Fibroblast of skin of scalp (primary cell): ENCODE data around the gene DOLPP1.
"Not testable (repeated sequence)": the region's sequence is repeated elsewhere in the genome, so short reads cannot be mapped to it uniquely, and the experiment has no call there.

Experiments used
- DNase-seq: peaks from one replicate; pipeline ENCODE4 v3.0.0-alpha.2; 2013

Gene DOLPP1

DNA sequence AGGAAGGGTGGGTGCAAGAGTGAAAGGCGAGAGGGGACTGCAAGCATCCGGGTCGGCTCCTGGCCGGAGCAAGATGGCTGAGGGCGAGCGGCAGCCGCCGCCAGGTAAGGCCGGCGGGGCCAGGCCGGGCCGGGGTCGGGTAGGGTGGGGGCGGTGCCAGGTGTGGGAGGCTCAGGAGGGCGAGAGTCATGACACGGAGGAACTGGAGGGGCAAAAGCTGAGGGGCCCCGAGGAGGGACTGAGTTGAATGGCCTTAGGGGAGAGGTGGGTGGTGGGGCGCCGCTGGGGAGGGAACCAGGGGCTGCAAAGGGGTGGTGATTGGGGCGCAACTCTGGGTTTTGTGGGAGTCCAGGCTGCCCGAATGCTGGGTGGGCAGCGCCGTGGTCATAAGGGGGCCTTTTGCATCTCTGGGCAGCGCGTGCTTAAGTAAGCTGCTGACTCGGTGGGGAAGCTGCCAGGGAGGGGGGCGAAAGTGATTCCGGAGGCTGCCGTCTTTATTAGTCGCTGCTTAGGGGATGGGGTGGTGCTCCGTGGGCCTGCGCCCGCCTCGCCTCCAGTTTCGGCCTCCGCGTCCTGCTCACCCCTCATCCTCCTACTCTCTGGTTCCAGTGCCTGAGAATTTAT lies 30.7 kb downstream of the DOLPP1 start:
- DNase-seq: peak; percentile 46

GRCh38 chr9:129112526-129112925 lies 31.6 kb downstream of the DOLPP1 start:
- not testable (repeated sequence) for DNase-seq

DNA sequence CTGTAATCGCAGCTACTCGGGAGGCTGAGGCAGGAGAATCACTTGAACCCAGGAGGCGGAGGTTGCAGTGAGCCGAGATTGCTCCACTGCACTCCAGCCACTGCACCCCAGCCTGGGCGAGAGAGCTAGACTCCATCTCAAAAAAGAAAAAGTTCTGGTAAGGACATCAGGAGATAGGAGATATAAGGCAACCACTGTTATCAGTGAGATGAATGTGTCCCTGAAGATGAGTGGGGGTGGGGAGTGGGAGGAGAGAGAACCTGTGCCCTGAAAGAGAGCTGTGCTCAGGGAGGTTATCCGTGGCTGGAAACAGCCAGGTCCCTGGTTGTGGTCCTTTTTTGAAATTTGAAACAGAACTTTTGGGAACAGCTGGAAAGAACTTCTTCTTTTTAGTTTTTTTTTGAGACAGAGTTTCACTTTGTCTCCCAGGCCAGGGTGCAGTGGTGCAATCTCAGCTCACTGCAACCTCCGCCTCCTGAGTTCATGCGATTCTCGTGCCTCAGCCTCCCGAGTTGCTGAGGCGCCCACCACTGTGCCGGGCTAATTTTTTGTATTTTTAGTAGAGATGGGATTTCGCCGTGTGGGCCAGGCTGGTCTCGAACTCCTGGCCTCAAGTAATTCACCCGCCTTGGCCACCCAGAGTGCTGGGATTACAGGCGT lies 32.9 kb downstream of the DOLPP1 start:
- no peak for DNase-seq

DNA sequence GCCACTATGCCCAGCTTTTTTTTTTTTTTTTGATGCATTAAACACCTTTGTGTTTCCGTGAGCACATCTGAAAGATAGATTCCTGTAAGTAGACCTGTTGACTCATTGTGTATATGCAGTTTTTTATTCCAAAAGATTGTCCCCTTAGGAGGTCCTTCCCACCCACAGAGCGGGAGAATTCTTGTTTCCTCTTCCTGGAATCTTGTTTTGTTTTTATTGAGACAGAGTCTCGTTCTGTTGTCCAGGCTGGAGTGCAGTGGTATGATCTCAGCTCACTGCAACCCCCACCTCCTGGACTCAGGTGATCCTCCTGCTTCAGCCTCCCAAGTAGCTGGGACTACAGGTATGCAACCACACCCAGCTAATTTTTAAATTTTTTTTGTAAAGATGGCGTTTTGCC lies 37.9 kb downstream of the DOLPP1 start:
- DNase-seq: no peak

DNA sequence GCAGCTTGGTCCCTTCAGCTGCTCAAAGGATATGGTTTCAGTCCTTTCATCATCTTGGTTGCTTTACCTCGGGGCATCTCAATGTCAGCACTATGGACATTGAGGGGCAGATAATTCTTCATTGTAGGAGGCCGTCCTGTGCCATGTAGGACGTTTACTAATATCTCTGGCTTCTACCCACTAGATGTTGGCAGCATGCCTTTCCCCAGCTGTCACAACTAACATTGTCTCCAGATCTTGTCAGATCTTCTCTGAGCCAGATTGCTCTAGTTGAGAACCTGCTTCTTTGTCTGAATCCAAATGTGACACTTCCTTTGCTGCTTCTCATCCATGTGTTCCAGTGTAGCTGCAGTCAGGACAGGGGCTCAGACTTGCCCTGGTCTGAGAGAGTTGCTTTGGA lies 40.6 kb downstream of the DOLPP1 start:
- DNase-seq: peak; percentile 50

GRCh38 chr9:129122133-129122532 lies 41.2 kb downstream of the DOLPP1 start:
- no peak for DNase-seq

- not testable (repeated sequence) for DNase-seq
These were observed 42.1 kb downstream of the DOLPP1 start for GRCh38 chr9:129122976-129123375.

DNA sequence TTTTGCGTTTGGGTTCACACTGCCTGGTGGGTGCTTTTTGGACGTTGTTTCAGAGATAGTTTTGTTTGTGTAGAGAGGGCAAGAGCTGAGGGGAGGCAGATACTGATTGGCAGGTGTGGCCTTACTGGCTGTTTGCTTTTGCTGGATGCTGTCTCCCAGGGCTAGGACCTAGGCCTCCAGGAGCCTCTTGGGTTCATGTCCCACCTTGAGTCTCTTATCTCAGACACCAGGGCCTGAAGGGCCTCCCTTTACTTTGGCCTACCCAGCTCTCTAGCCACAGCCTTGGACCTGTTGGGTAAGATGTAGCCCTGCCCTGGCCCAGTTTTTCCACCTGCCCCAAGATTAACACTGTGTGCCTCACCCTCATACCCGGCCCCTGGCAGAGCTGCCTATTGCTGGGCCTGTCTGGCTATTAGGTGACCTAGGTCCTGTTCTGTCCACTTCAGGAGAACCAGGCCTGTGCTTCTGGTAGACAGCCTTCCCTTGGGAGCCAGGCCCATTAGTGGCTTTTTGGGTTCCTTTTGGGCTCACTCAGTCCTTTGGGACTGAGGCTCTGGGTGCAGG lies 43.7 kb downstream of the DOLPP1 start:
- no peak for DNase-seq

- DNase-seq: peak; percentile 87
These were observed 44.6 kb downstream of the DOLPP1 start for GRCh38 chr9:129125478-129125877.

DNA sequence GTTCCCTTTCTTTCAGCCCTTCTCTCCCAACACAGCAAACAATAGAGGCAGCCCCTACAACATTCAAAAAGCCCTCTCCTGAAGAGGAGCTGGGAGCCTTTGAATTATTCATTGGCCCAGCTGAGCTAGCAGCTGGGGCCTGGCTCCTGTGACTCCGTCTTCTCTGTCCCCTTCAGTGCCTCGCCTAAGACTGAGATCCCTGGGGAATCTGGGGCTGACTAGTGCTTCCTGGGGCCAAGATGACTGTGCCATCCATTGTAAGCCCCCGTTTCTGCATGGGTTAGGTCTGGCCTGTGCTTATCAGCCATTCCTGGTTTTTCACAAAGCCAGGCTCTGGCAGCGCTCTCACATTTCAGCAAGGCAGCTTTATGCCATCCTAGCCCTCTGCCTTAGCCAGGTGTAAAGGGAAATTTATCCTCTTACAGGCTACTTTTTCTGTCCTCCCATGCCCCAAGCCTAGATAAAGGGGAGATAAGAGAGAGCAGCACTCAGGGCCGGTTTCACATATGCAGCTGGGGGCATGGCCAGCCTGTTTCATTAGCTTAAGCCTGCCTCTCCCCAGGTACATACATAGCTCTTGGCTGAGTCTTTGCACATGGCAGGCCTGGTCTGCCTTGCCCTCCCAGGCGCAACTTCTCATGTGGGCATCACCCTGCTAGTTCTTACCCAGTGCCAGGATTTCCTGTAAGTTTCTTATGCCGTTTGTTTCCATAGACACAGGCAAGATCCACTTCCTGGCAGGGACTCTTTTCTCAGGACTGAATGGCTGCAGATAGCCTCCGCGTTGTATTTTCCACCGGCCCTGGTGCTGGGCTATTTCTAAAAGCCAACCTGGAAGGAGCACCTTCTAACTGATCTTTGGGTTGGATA lies 46.1 kb downstream of the DOLPP1 start:
- no peak for DNase-seq

DNA sequence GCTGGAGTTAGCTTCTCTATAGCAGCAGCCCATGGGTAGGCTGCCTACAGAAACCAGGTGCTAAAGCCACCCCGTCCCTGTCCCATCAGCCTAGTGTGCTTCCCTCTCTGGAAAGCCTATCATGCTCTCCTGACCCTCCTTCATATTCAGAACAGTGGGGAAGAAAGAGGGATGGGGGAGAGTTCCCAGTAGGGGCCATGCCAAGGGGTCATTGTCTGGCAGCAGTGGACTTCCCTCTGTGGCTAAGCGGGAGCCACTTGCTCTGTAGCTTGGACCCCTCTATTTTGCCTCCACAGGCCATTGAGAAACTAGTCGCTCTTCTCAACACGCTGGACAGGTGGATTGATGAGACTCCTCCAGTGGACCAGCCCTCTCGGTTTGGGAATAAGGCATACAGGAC lies 47.8 kb downstream of the DOLPP1 start:
- no peak for DNase-seq

DNA sequence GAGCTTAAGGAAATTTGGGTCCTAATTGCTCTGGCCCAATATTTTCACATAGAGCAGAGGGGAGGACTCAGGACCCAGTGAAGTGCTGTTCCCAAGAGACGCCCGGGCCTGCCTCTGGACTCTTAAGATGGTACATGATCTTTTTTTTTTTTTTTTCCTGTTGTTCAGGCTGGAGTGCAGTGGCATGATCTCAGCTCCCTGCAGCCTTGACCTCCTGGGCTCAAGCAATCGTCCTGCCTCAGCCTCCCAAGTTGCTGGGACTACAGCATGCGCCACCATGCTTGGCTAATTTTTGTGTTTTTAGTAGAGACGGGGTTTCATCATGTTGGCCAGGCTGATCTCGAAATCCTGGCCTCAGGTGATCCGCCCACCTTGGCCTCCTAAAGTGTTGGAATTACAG lies 49.4 kb downstream of the DOLPP1 start:
- not testable (repeated sequence) for DNase-seq

GRCh38 chr9:129130791-129131190 lies 49.9 kb downstream of the DOLPP1 start:
- DNase-seq: no peak

DNA sequence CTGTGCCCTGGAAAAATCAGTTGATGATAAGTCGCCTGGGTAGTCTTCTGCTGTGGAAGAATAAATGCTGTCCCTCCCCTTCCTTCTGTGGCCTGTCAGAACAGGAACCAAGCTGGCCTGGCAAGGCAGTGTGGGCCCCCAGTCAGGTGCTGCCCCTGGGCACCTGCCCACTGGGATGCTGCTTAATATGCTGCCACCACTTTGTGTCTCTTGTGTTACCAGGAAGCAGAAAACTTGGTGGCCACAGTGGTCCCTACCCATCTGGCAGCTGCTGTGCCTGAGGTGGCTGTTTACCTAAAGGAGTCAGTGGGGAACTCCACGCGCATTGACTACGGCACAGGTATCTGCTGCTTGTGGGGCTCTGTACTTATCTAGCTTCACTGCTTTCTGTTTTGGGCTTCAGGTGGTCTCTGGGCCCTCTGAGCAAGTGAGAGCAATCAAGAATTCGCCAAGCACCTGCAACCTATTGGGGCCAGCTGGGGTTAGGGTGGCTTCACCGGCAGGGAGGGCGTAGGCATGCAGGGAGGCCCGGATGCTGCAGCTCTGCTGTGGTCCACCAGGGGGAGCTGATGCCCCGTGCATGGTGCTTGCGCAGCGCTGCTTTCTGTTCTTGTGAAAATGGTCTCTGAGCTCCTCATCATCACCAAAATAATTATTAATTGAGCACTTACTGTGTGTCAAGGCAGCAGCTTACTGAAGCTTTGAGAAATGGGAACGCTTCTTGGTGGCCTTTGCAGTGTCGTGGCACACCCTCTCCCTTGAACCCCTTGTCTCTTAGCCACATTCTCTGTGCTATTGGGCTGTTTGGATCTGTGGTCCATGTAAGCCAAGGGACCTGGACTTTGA lies 50.6 kb downstream of the DOLPP1 start:
- peak; percentile 65 for DNase-seq

GRCh38 chr9:129133082-129133481 lies 52.2 kb downstream of the DOLPP1 start:
- no peak for DNase-seq

- no peak for DNase-seq
These were observed 54.6 kb downstream of the DOLPP1 start for GRCh38 chr9:129135476-129135875.

GRCh38 chr9:129136446-129137035 lies 55.6 kb downstream of the DOLPP1 start:
- DNase-seq: no peak

DNA sequence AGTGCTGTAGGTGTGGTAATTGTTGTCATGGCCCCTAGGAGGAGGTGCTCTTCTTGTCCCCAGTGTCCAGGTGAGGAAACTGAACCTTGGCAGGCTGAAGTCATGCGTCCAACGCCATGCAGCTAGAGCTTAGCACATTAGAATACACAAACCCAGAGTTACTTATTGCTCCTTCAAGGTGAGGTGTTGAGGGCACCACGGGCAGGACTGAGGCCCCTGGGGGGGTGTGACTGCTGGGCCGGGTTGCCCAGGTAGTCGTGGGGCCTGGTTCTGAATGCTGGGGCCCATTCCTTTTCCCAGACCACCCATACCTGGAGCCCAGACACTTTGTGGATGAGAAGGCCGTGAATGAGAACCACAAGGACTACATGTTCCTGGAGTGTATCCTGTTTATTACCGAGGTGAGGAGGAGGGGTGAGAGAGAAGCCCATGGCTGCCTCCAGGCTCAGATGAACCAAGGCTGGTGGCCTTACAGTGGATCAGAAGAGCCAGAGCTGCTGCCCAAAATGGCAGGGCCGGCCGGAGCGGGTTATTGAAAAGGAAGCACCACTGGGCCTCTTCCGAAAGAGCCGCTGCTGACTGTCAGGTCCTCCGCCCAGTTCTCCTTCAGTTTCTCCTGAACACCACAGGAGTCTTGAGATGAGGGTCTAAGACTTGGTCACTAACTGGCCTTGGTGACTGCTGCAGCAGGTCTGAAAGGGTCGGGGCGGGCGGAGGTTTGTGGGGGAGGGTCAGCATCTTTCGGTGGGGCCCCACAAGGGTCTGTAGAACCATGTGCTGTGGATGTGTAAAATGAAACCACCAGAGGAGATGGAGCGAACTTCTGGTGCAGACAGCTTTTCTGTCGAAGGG lies 56.6 kb downstream of the DOLPP1 start:
- no peak for DNase-seq

DNA sequence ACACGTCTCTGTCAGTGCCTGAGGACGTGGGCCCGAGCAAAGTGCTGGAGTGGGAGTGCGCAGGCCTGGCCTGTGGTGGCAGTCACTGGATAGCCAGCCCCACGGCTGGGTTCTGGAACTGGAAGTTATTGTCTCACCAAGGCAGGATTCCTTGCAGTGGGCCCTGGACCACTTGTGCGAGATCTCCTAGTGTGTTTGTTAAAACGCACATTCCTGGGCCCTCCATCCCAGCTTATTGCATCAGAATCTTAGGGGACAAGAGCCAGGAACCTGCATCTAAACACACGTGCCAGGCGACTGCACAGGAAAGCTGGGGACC lies 57.2 kb downstream of the DOLPP1 start:
- no peak for DNase-seq

- DNase-seq: peak; percentile 73
These were observed 57.7 kb downstream of the DOLPP1 start for GRCh38 chr9:129138476-129139232.
